Activated T-cell treated with anti-CD3 and anti-CD28 coated beads, Interleukin-2, amount 50 U/mL, for 48 hours (primary cell): ENCODE results near the gene XPC.
"Not testable (repeated sequence)": the region's sequence is repeated elsewhere in the genome, so short reads cannot be mapped to it uniquely, and the experiment has no call there.

Experiments used
- DNase-seq, 2 experiments: peaks; one replicate each; pipeline ENCODE4 v3.0.0-alpha.2; 2020

XPC gene

DNA sequence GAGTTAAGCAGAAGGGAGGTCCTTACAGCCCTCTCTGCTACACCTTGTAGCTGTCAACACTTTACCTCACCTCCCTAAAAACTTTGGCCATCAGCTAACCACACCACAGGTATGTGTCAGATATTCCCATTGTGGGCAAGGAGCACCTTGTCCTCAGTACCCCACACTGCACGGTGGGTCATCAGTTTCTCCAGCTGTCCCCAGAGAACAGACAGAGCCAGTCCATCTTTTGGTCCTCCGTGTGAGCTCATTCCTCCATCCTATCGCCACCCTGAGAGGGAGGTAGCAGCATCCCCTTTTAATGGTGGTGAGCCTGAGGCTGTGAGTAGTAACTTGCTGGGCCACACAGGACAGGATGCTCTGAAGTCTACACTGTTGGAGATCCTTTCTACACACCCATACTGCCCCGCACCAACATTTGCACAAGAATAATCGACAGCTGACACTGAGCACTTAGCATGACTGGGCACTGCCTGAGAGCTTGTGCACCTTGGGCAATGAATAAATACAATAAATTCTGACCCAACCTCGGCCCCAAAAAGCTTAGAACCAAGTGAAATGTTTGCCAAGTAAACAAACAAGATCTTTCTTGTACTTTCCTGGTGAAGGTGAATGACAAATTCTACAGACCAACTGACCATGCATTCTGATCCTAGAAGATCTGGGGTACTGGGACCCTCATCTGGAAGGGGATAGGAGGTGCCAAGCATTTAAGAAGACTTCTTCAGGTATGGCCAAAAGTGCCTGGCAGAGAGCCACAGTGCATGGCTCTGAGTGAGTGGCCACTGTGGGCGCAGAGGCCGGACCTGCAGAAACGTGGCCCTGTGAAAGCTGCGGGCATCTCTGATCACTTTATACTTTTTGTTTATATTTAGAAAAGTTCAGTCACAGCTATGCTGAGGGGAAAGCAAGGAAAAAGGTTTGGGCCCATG lies 60.7 kb downstream of the XPC start:
- no peak for DNase-seq

DNA sequence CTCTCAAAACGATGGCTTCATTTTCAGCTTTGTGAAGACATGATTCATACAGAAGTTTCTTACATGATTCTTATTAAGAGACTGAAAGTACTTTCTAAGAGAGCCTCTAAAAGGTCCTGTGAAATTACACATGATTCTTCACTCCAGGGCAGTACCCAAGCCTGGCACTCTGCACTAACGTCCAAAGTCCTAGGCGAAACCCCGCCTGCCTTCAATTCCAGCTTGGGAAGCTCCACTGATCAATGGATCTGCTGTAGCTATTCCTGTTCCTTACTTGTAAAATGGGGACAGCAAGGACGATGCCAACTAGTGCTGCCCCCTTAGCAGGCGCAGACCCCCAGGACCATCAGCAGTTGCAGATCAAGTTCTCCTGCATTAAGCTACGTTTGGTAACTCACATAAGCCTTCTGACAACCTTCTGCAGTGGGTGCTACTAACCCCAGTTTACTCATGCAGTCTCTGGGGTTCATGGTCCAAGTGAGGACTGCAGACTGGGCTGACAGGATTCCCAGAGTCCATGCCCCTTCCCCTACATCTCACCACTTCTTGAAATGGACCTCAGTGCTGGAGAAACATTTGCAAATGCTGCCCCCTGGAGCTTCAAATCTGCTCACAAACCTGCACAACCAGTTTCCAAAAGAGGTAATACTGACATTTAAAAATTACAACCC lies 64.3 kb downstream of the XPC start:
- DNase-seq, result no peak

DNA sequence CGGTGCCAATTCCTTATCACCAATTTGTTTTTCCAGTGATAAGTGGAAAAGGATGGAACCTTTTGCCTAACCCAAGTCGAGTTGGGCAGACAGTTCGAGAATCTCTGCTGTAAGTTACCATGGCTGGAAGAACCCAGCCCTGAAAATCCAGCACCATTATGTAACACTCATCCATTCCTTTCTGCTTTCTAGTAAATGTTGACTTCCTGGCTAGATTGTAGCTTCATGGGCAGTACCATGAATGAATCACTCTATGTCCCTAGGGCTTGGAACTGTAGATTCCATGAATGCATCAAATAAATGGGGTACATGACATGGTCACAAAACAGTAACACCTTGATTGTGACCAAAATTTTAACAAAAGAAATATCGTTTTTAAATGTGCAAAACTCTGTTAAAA lies 67.7 kb downstream of the XPC start:
- no peak for DNase-seq

DNA sequence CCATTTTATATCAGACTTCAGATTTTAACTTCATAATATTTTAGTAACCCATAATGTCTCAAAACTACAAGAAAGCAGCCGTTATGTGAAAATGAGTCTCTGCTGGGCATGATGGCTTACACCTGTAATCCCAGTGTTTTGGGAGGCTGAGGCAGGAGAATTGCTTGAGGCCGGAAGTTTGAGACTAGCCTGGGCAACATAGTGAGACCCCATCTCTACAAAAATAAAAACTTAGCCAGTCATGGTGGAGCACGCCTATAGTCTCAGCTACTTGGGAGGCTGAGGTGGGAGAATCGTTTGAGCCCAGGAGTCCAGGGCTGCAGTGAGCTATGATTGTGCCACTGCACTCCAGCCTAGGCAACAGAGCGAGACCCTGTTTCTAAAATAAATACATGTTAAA lies 68.6 kb downstream of the XPC start:
- not testable (repeated sequence) for DNase-seq

DNA sequence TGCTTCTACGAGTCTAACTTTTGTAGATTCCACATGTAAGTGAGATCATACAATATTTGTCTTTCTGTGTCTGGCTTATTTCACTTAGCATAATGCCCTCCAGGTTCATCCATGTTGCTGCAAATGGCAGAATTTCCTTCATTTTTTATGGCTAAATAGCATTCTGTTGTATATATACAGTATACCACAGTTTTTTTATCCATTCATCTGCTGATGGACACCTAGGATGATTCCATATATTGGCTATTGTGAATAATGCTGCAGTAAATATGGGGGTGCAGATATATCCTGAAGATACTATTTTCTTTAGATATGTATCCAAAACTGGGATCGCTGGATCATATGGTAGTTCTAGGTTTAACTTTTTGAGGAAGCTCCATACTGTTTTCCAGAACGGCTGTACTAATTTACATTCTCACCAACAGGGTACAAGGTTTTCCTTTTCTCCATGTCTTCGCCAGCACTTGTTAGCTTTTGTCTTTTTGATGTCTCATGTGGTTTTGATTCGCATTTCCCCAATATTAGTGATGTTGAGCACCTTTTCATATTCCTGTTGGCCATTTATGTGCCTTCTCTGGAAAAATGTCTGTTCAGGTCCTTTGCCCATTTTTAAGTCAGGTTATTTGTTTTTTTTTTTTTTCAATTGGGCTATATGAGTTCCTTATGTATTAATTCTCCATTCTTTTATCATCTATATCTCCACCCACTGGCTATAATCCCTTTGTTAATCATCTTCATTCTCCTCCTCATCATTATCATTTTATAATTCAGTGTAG lies 80.6 kb downstream of the XPC start:
- DNase-seq, result no peak

DNA sequence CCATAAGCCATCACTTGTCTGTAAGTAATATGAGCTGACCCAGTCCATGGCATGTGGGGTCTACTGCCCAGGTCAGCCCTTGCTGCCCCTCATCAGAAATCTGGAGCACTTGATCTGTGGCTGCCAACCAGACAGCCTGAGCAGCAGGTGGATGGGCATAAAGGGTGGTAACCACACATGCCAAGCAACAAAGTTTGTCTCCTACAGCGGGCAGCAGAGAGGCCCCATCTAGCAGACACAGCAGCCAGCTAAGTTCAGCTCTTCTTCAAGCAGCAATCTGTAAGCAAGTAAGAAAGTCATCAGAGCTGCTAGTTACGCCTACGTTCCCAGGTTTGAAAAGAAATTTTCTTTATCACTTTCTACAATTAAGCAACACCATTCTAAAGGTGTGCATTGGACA lies 81.7 kb downstream of the XPC start:
- DNase-seq, result no peak
